Body of pancreas (tissue), 4 donors: Measurements from ENCODE around the gene PDE4D. TPM values are rescaled to one million over a fixed set of nuclear protein-coding genes. Genes with fewer than 3 reads are reported as not detected.

Experiments used
- ATAC-seq: fragments of 150-250 bp; one replicate; pipeline ENCODE4 v1.9.1; 2016
- DNase-seq, 4 donors: peaks; one replicate each; pipeline ENCODE4 v3.0.0-alpha.2; 2019
- H3K27ac ChIP-seq, 4 donors: fragments of 200-600 bp; sonication (generic); 1 replicate in 3 of 4; 2 replicates in 1 of 4; pipeline versions ENCODE4 v1.5.1 to v1.6.1; 2016 to 2019; ENCODE audit warnings: mild to moderate bottlenecking in 1 of 4, mixed read lengths in 1 of 4, moderate library complexity in 1 of 4
- H3K27me3 ChIP-seq, 2 donors: fragments of 200-600 bp; sonication (generic); one replicate each; pipeline ENCODE4 v1.6.0; 2016; ENCODE audit warnings: mild to moderate bottlenecking in 1 of 2
- H3K36me3 ChIP-seq, 2 donors: fragments of 200-600 bp; sonication (generic); replicated peaks in 1 of 2; 2 replicates each; pipeline ENCODE4 v1.5.1; 2016; ENCODE audit warnings: low read depth in 2 of 2; ENCODE audit not compliant: insufficient read depth in 1 of 2
- H3K4me1 ChIP-seq: fragments of 200-600 bp; sonication (generic); one replicate; pipeline ENCODE4 v1.6.0; 2016
- H3K4me3 ChIP-seq, 2 donors: fragments of 200-600 bp; sonication (generic); 1 replicate in 1 of 2; 2 replicates in 1 of 2; pipeline ENCODE4 v1.5.1; 2016 to 2019
- H3K9me3 ChIP-seq, 3 donors: fragments of 200-600 bp; sonication (generic); 1 replicate in 2 of 3; 2 replicates in 1 of 3; pipeline ENCODE4 v1.5.1; 2016
- POLR2A ChIP-seq, 3 donors: fragments of 450-650 bp; IDR thresholded peaks; one replicate each; pipeline ENCODE4 v1.6.1; 2016; ENCODE audit warnings: antibody characterized with exemption in 3 of 3, mild to moderate bottlenecking in 2 of 3
- WGBS, 2 donors: methylation state at CpG; one replicate each; pipeline ENCODE4 v1.1.5; 2017; 5-methylcytosine and 5-hydroxymethylcytosine counted together
- intact Hi-C: fragments of 100-400 bp; cut with DNase I; formaldehyde crosslinking; loops from one replicate; pipeline ENCODE4 v1.15.1; 2023
- total RNA-seq, 2 donors: library from RNA; depleted of rRNA; stranded (reverse); fragments of >200 nt; gene quantifications; one replicate each; pipeline ENCODE4 v1.1.0, GENCODE V29; 2016
- TF ChIP-seq, protein P1 (sequence below), 7 experiments: fragments of 450-650 bp in 4 of 7; fragments of 200-600 bp in 3 of 7; sonication (generic) in 3 of 7; IDR thresholded peaks; one replicate each; pipeline ENCODE4 v1.5.1; 2016 to 2019; ENCODE audit warnings: antibody characterized with exemption in 7 of 7

The PDE4D gene
- total RNA-seq, 2 donors from 2014 or later, result 8.6 to 9.2 TPM

- DNase-seq (no peak), ATAC-seq (no peak)
- intact Hi-C loops, result no loop called here
- Histone ChIP-seq H3K27me3 (no peaks in the 10 kb centered on the region), H3K9me3 (no peaks in the 10 kb centered on the region), H3K27ac (no peak overlapping the region), H3K4me3 (no peak overlapping the region), H3K36me3 (no peaks in the 10 kb centered on the region), H3K4me1 (peaks cover 10% of the 10 kb centered on the region)
- 78 to 93% methylated on average over 1 of the region's 1 CpG for WGBS, 2 donors
- TF ChIP-seq, protein P1, sequence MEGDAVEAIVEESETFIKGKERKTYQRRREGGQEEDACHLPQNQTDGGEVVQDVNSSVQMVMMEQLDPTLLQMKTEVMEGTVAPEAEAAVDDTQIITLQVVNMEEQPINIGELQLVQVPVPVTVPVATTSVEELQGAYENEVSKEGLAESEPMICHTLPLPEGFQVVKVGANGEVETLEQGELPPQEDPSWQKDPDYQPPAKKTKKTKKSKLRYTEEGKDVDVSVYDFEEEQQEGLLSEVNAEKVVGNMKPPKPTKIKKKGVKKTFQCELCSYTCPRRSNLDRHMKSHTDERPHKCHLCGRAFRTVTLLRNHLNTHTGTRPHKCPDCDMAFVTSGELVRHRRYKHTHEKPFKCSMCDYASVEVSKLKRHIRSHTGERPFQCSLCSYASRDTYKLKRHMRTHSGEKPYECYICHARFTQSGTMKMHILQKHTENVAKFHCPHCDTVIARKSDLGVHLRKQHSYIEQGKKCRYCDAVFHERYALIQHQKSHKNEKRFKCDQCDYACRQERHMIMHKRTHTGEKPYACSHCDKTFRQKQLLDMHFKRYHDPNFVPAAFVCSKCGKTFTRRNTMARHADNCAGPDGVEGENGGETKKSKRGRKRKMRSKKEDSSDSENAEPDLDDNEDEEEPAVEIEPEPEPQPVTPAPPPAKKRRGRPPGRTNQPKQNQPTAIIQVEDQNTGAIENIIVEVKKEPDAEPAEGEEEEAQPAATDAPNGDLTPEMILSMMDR (IDR thresholded peaks at IDR 0.05), result no peak
- no peak for TF ChIP-seq POLR2A (IDR thresholded peaks at IDR 0.05)
Measured at GRCh38 chr5:59361454-59361853, 532.1 kb downstream of the PDE4D start.

DNA sequence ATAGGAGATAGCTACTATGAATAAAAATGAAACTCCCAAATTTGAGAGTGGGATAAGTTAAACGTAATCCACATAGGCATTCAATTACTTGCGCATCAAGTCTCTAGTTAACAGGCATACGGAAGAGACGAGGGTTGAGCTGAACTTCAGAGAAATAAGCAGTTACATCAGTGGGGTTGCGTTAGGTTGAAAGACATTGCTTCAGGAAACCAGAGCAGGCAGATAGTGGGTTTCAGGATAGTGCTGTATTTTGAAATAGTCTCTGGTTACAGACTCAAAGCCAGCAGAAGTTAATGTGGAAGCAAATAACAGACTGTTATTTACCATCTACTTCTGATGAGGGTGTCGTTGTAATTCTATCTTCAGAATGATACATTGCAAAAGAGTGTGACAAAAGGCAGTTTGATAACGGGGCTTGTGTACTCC, 533.4 kb downstream of the PDE4D start:
- DNase-seq (no peak), ATAC-seq (no peak)
- no peak for TF ChIP-seq POLR2A (IDR thresholded peaks at IDR 0.05)
- TF ChIP-seq, protein P1 (IDR thresholded peaks at IDR 0.05), result no peak
- H3K4me3 ChIP-seq, result no peak overlapping the region
- no peaks in the 10 kb centered on the region for H3K27me3 ChIP-seq
- intact Hi-C loops, result no loop called here
- WGBS, 2 donors, result 84% methylated on average over 7 of the region's 7 CpGs
- H3K36me3 ChIP-seq, result no peaks in the 10 kb centered on the region
- H3K9me3 ChIP-seq, result no peaks in the 10 kb centered on the region
- no peak overlapping the region for H3K27ac ChIP-seq
- H3K4me1 ChIP-seq, result peaks cover 10% of the 10 kb centered on the region

DNA sequence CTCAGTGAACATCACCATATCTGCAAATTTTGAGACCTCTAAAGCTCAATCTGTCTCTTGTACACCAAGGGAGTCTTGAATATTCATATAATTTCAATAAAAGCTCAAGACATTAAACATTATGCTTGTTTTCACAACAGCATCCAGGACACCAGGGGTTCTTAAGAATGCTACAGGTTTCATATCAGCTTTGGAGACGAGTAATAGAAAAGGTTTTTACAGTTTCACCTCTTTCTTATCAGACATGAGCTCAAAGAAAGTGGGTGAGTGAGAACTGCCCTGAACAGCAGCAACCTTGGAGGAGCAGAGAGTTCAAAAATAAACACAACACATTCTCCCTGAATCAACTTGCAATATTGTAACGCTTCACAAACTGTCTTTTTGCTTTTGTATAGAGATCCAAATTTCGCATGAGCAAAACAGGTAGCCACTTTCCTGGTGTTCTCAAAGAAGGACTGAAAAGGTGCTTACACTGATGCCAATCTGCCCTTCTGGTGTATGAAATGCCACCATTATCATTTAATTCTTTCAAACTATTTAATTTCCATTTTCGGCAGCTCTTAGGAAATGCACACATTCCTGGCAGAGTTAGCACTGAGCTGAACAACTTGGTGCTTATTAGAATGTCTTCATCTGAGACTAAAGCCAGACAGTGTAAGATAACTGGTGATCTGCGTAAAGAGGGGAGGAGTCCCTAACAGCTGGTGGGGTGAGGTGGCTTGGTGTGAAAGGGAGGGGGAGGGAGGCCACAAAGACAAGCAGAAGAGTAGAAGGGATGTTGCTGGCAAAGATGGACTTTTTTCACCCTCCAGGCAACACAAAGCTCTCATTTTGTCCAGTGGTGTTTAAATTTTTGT, 535.3 kb downstream of the PDE4D start:
- Histone ChIP-seq H3K4me3 (no peak overlapping the region), H3K27ac (no peak overlapping the region), H3K27me3 (no peaks in the 10 kb centered on the region), H3K9me3 (no peaks in the 10 kb centered on the region), H3K4me1 (peaks cover 10% of the 10 kb centered on the region), H3K36me3 (no peaks in the 10 kb centered on the region)
- TF ChIP-seq, protein P1 (IDR thresholded peaks at IDR 0.05), result no peak
- no peak for TF ChIP-seq POLR2A (IDR thresholded peaks at IDR 0.05)
- DNase-seq (no peak), ATAC-seq (no peak)
- 32 to 45% methylated on average over 5 of the region's 5 CpGs for WGBS, 2 donors
- intact Hi-C loops, result no loop called here

GRCh38 chr5:59357381-59357977, 536.0 kb downstream of the PDE4D start:
- DNase-seq, result peak in 1 of 4 donors; percentile 8
- no peaks in the 10 kb centered on the region for H3K36me3 ChIP-seq
- TF ChIP-seq, protein P1 (IDR thresholded peaks at IDR 0.05), result no peak
- TF ChIP-seq POLR2A (IDR thresholded peaks at IDR 0.05), result no peak
- intact Hi-C loops, result no loop called here
- 35% methylated on average over 8 of the region's 8 CpGs for WGBS, 2 donors
- no peak overlapping the region for H3K27ac ChIP-seq
- H3K4me1 ChIP-seq, result peaks cover 10% of the 10 kb centered on the region
- H3K27me3 ChIP-seq, result no peaks in the 10 kb centered on the region
- no peaks in the 10 kb centered on the region for H3K9me3 ChIP-seq
- no peak for ATAC-seq
- H3K4me3 ChIP-seq, result no peak overlapping the region
